IMR-90 (cell line): ENCODE measurements around the gene UBA3. TPM values are rescaled to one million over a fixed set of nuclear protein-coding genes. Genes with fewer than 3 reads are reported as not detected.

Experiments
- ATAC-seq: fragments of 200-7000 bp; cut with Tn5 transposase; 2 replicates; pipeline ENCODE4 v1.9.1; 2020; ENCODE audit warnings: low read depth, mild to moderate bottlenecking, moderate library complexity
- BruUV-seq: library from RNA; stranded (reverse); fragments of 400-500 nt; replicated peaks from 2 replicates; lab custom pipeline; 2021; lab: Mats Ljungman, UMichigan
- CTCF ChIA-PET: fragments of 300-600 bp; formaldehyde crosslinking; extraction: SDS; loops from one replicate; lab custom pipeline; 2021; ENCODE audit warnings: antibody characterized with exemption; lab: Yijun Ruan, JAX
- POLR2A ChIA-PET: fragments of 300-600 bp; sonication (Branson Sonifier 250); formaldehyde crosslinking; loops from one replicate; lab custom pipeline; 2022; ENCODE audit warnings: antibody characterized with exemption; ENCODE audit not compliant: unreplicated experiment; lab: Charles Lee
- DNase-seq: peaks from one replicate; pipeline ENCODE4 v3.0.0; 2013
- H2AFZ ChIP-seq: replicated peaks from 2 replicates; pipeline ENCODE3; 2013; ENCODE audit warnings: low read length, mild to moderate bottlenecking; ENCODE audit not compliant: poor library complexity
- H2AK5ac ChIP-seq: 2 replicates; pipeline ENCODE4 v1.6.1; 2013; ENCODE audit warnings: low read depth, low read length, inconsistent platforms
- H2AK9ac ChIP-seq: replicated peaks from 2 replicates; pipeline ENCODE3; 2013; ENCODE audit warnings: mild to moderate bottlenecking, low read depth, low read length, moderate library complexity; ENCODE audit not compliant: poor library complexity
- H2BK120ac ChIP-seq: 2 replicates; pipeline ENCODE4 v1.6.1; 2013; ENCODE audit warnings: low read depth, low read length, inconsistent platforms
- H2BK15ac ChIP-seq: 3 replicates; pipeline ENCODE4 v1.6.1; 2013; ENCODE audit warnings: low read depth, low read length, inconsistent platforms
- H2BK20ac ChIP-seq: 2 replicates; pipeline ENCODE4 v1.6.1; 2013; ENCODE audit warnings: low read depth, mild to moderate bottlenecking, inconsistent platforms, low read length, moderate library complexity
- H2BK5ac ChIP-seq: 2 replicates; pipeline ENCODE4 v1.6.1; 2013; ENCODE audit warnings: mild to moderate bottlenecking, low read depth, low read length, inconsistent platforms; ENCODE audit not compliant: poor library complexity, severe bottlenecking
- H3K14ac ChIP-seq: replicated peaks from 2 replicates; pipeline ENCODE4 v1.6.1; 2013; ENCODE audit warnings: low read depth, low read length, inconsistent platforms
- H3K18ac ChIP-seq: 2 replicates; pipeline ENCODE4 v1.6.1; 2013; ENCODE audit warnings: low read depth, low read length, control low read depth
- H3K23ac ChIP-seq: 2 replicates; pipeline ENCODE4 v1.6.1; 2013; ENCODE audit warnings: low read depth, low read length, inconsistent platforms
- H3K27ac ChIP-seq: 2 replicates; pipeline ENCODE4 v1.5.1; 2013; ENCODE audit warnings: mild to moderate bottlenecking, control low read depth, low read length; ENCODE audit not compliant: insufficient read depth
- H3K27me3 ChIP-seq: 2 replicates; pipeline ENCODE4 v1.6.1; 2013; ENCODE audit warnings: low read length; ENCODE audit not compliant: control insufficient read depth, insufficient read depth
- H3K36me3 ChIP-seq: 2 replicates; pipeline ENCODE4 v1.6.1; 2013; ENCODE audit warnings: low read length, mixed read lengths; ENCODE audit not compliant: control insufficient read depth, insufficient read depth
- H3K4ac ChIP-seq: 2 replicates; pipeline ENCODE4 v1.6.1; 2013; ENCODE audit warnings: low read depth, low read length, inconsistent platforms
- H3K4me1 ChIP-seq: 2 replicates; pipeline ENCODE4 v1.6.1; 2013; ENCODE audit warnings: low read length, mixed read lengths; ENCODE audit not compliant: control insufficient read depth, insufficient read depth
- H3K4me2 ChIP-seq: 2 replicates; pipeline ENCODE4 v1.6.1; 2013; ENCODE audit warnings: low read depth, mild to moderate bottlenecking, control low read depth, low read length, moderate library complexity
- H3K4me3 ChIP-seq: 2 replicates; pipeline ENCODE4 v1.5.1; 2013; ENCODE audit warnings: low read depth, mild to moderate bottlenecking, control low read depth, low read length, moderate library complexity; ENCODE audit not compliant: insufficient read depth
- H3K56ac ChIP-seq: 2 replicates; pipeline ENCODE4 v1.6.1; 2013; ENCODE audit warnings: low read length, inconsistent platforms; ENCODE audit not compliant: insufficient read depth; ENCODE audit errors: extremely low read depth
- H3K79me1 ChIP-seq, 2 experiments: 2 replicates each; pipeline ENCODE4 v1.6.1; 2013; ENCODE audit warnings: low read length in 2 of 2, inconsistent platforms in 1 of 2, low read depth in 1 of 2
- H3K9ac ChIP-seq: 2 replicates; pipeline ENCODE4 v1.6.1; 2013; ENCODE audit warnings: low read depth, low read length, control low read depth
- H3K9me1 ChIP-seq: 2 replicates; pipeline ENCODE4 v1.6.1; 2013; ENCODE audit warnings: low read length, inconsistent platforms; ENCODE audit not compliant: insufficient read depth
- H3K9me3 ChIP-seq: 2 replicates; pipeline ENCODE4 v1.6.1; 2013; ENCODE audit warnings: low read length; ENCODE audit not compliant: control insufficient read depth, insufficient read depth
- H4K20me1 ChIP-seq: 2 replicates; pipeline ENCODE4 v1.6.1; 2013; ENCODE audit warnings: low read length, inconsistent platforms; ENCODE audit not compliant: insufficient read depth
- H4K5ac ChIP-seq: 2 replicates; pipeline ENCODE4 v1.6.1; 2013; ENCODE audit warnings: mild to moderate bottlenecking, low read depth, low read length, control low read depth
- H4K8ac ChIP-seq, 2 experiments: 2 replicates each; pipeline ENCODE4 v1.6.1; 2013; ENCODE audit warnings: low read depth in 2 of 2, low read length in 2 of 2, control low read depth in 1 of 2, inconsistent platforms in 1 of 2
- H4K91ac ChIP-seq: 2 replicates; pipeline ENCODE4 v1.6.1; 2013; ENCODE audit warnings: low read depth, low read length, inconsistent platforms; ENCODE audit not compliant: insufficient read depth
- CEBPB ChIP-seq: IDR thresholded peaks from 2 replicates; pipeline ENCODE4 v1.6.1; 2012; ENCODE audit warnings: low read depth, low read length, improper control_type of control experiment
- CHD1 ChIP-seq: IDR thresholded peaks from 2 replicates; pipeline ENCODE4 v1.6.1; 2012; ENCODE audit warnings: low read depth, low read length, improper control_type of control experiment
- FOS ChIP-seq: fragments of 150-350 bp; IDR thresholded peaks from 2 replicates; pipeline ENCODE4 v1.6.1; 2016; ENCODE audit warnings: low read depth, low read length
- MAFK ChIP-seq: IDR thresholded peaks from 2 replicates; pipeline ENCODE4 v1.6.1; 2012; ENCODE audit warnings: low read depth, low read length, improper control_type of control experiment
- MAZ ChIP-seq: IDR thresholded peaks from 2 replicates; pipeline ENCODE4 v1.6.1; 2012; ENCODE audit warnings: low read depth, mild to moderate bottlenecking, low read length, improper control_type of control experiment, moderate library complexity, borderline replicate concordance
- MXI1 ChIP-seq: IDR thresholded peaks from 2 replicates; pipeline ENCODE4 v1.6.1; 2012; ENCODE audit warnings: low read depth, mild to moderate bottlenecking, low read length, moderate library complexity, borderline replicate concordance
- NFE2L2 ChIP-seq: fragments of 150-350 bp; IDR thresholded peaks from 2 replicates; pipeline ENCODE4 v1.6.1; 2016; ENCODE audit warnings: low read depth, mild to moderate bottlenecking, low read length
- POLR2A ChIP-seq: IDR thresholded peaks from 2 replicates; pipeline ENCODE4 v1.6.1; 2012; ENCODE audit warnings: mild to moderate bottlenecking, low read depth, low read length
- RAD21 ChIP-seq: IDR thresholded peaks from 2 replicates; pipeline ENCODE4 v1.6.1; 2012; ENCODE audit warnings: low read length, improper control_type of control experiment
- RCOR1 ChIP-seq: IDR thresholded peaks from 2 replicates; pipeline ENCODE4 v1.6.1; 2012; ENCODE audit warnings: mild to moderate bottlenecking, low read length, improper control_type of control experiment; ENCODE audit not compliant: insufficient replicate concordance
- RFX5 ChIP-seq: IDR thresholded peaks from 2 replicates; pipeline ENCODE4 v1.8.0; 2012; ENCODE audit warnings: low read depth, mild to moderate bottlenecking, low read length, moderate library complexity
- SMC3 ChIP-seq: fragments of 150-350 bp; IDR thresholded peaks from 2 replicates; pipeline ENCODE4 v1.6.1; 2016; ENCODE audit warnings: low read depth, mild to moderate bottlenecking, antibody characterized with exemption, low read length, moderate library complexity
- WGBS, 2 experiments: methylation state at CpG; one replicate each; pipeline versions ENCODE4 v1.1.5 to v1.1.7; 2013; ENCODE audit warnings: missing lambda C conversion rate in 2 of 2; ENCODE audit not compliant: insufficient read length in 1 of 2; ENCODE audit errors: extremely low coverage in 2 of 2; 5-methylcytosine and 5-hydroxymethylcytosine counted together
- dilution Hi-C: fragments of 300-500 bp; cut with HindIII; formaldehyde crosslinking; loops from one replicate; pipeline ENCODE4 v1.14.3; 2018; ENCODE audit warnings: low sequenced_read_pairs; ENCODE audit not compliant: unreplicated experiment
- in situ Hi-C: fragments of 300-500 bp; cut with MboI; formaldehyde crosslinking; loops from 3 replicates; pipeline ENCODE4 v1.14.3; 2019; ENCODE audit warnings: low sequenced_read_pairs, inconsistent platforms, mixed read lengths
- intact Hi-C: fragments of 100-400 bp; cut with micrococcal nuclease; formaldehyde crosslinking; loops from 2 replicates; pipeline ENCODE4 v1.10.0; 2022
- polyA plus RNA-seq, 3 experiments: library from polyadenylated mRNA; depleted of rRNA; stranded (reverse); fragments of >200 nt; gene quantifications; 2 replicates each; pipeline ENCODE4 v1.2.3, GENCODE V29; 2012; ENCODE audit warnings: low replicate concordance in 1 of 3
- total RNA-seq: library from RNA; depleted of rRNA; stranded (reverse); fragments of >200 nt; gene quantifications from 2 replicates; pipeline ENCODE4 v1.2.3, GENCODE V29; 2012
- TF ChIP-seq, protein P1 (sequence below): conservative IDR thresholded peaks from 2 replicates; pipeline ENCODE4 v1.5.1; 2012; ENCODE audit warnings: mild to moderate bottlenecking, low read depth, low read length, improper control_type of control experiment
- TF ChIP-seq, protein P2 (sequence below): fragments of 150-350 bp; IDR thresholded peaks from 2 replicates; pipeline ENCODE4 v1.6.1; 2017; ENCODE audit warnings: mild to moderate bottlenecking, antibody characterized with exemption, low read length, low read depth
- TF ChIP-seq, protein P3 (sequence below): fragments of 150-350 bp; IDR thresholded peaks from 2 replicates; pipeline ENCODE4 v1.6.1; 2016; ENCODE audit warnings: low read depth, mild to moderate bottlenecking, low read length, moderate library complexity, borderline replicate concordance

Gene UBA3
- total and polyA plus RNA-seq, 2 of the 4 experiments (the other 2 are of a cell fraction): 51.8 to 64.3 TPM

DNA sequence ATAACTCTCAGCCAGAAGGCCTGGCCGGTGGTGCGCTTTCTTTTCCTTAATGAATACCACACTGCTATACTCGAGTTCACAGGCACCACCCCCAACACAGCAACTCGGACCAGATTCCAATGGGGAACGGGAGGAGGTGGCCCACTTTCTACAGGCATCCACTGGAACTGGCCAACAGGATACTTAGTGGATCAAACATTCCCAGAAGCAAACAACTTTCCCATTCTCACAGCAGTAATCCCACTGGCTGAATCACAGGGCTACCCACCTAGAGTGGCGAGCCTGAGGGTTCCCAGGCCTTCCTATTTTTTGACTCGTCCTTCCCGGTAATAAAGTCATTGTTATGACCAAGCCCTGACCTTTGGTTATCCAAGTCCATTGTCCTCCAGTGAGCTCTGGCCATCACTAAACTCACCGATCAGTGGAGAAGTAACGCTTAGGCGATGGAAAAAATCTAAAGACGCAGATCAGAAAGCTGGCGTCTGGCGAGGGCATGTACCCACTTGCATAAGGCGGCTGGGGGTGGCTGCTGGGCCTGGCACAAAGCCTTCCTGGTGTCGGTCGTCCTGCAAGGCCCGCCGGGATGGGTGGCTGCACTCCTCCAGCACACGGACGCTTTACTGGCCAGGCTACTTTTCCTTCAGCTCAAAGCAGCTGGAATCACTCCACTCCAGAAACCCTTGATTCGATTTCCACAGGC, 67.9 kb downstream of the UBA3 start:
- H3K4me2 ChIP-seq: peak overlapping the region; percentile 72
- dilution Hi-C loops: no loop called here
- ChIA-PET CTCF (interaction anchor here (0.7 kb wide), 1 partner anchor 1314 kb away, joined by 3 read pairs; no protein-coding TSS in a partner anchor), POLR2A (no interaction called here)
- peak overlapping the region; percentile 73 for H2BK5ac ChIP-seq
- intact Hi-C loops: no loop called here
- peak overlapping the region; percentile 98 for H2AFZ ChIP-seq
- peak overlapping the region; percentile 69 for H3K18ac ChIP-seq
- peak overlapping the region; percentile 56; the same call in 1 of the 3 replicates for H2BK15ac ChIP-seq
- peak overlapping the region; percentile 66 for H3K9ac ChIP-seq
- peak overlapping the region; percentile 72 for H4K91ac ChIP-seq
- H3K56ac ChIP-seq: peak overlapping the region; percentile 81
- H2AK5ac ChIP-seq: peak overlapping the region; percentile 73
- peak overlapping the region; percentile 19 for H4K5ac ChIP-seq
- H3K23ac ChIP-seq: peak overlapping the region; percentile 84
- H3K4me1 ChIP-seq: peaks cover 10% of the 10 kb centered on the region
- BruUV-seq: TSS peak; percentile 35
- H4K20me1 ChIP-seq: no peaks in the 10 kb centered on the region
- peak overlapping the region; percentile 52 to 80 for H4K8ac ChIP-seq
- H3K27me3 ChIP-seq: no peaks in the 10 kb centered on the region
- H3K14ac ChIP-seq: peak overlapping the region; percentile 80
- peak overlapping the region; percentile 93 for H3K27ac ChIP-seq
- peak overlapping the region; percentile 73 for H3K4ac ChIP-seq
- H3K9me1 ChIP-seq: peaks cover 7% of the 10 kb centered on the region
- H2BK120ac ChIP-seq: peak overlapping the region; percentile 30
- peak overlapping the region; percentile 66 for H3K4me3 ChIP-seq
- in situ Hi-C loops: no loop called here
- DNase-seq (peak; percentile 63), ATAC-seq (0 out of 2 replicates have a peak, but pooled peaks have one; percentile 2)
- H2BK20ac ChIP-seq: peak overlapping the region; percentile 49
- H3K79me1 ChIP-seq: peaks cover 9 to 50% of the 10 kb centered on the region in 2 experiments
- no peaks in the 10 kb centered on the region for H3K9me3 ChIP-seq
- H2AK9ac ChIP-seq: peak overlapping the region; percentile 83
- WGBS, 2 experiments: 24% methylated on average over 11 of the region's 22 CpGs; no CpG with 5 or more reads in 1 of the 2 experiments
- peaks cover 11% of the 10 kb centered on the region for H3K36me3 ChIP-seq
- TF ChIP-seq, protein P1, sequence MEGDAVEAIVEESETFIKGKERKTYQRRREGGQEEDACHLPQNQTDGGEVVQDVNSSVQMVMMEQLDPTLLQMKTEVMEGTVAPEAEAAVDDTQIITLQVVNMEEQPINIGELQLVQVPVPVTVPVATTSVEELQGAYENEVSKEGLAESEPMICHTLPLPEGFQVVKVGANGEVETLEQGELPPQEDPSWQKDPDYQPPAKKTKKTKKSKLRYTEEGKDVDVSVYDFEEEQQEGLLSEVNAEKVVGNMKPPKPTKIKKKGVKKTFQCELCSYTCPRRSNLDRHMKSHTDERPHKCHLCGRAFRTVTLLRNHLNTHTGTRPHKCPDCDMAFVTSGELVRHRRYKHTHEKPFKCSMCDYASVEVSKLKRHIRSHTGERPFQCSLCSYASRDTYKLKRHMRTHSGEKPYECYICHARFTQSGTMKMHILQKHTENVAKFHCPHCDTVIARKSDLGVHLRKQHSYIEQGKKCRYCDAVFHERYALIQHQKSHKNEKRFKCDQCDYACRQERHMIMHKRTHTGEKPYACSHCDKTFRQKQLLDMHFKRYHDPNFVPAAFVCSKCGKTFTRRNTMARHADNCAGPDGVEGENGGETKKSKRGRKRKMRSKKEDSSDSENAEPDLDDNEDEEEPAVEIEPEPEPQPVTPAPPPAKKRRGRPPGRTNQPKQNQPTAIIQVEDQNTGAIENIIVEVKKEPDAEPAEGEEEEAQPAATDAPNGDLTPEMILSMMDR: no peak
- TF ChIP-seq RAD21 (no peak), RFX5 (no peak), CEBPB (no peak), RCOR1 (no peak), FOS (no peak), MAFK (no peak), CHD1 (no peak), SMC3 (no peak), MXI1 (no peak), MAZ (no peak), NFE2L2 (no peak), POLR2A (no peak)
- TF ChIP-seq, protein P2, sequence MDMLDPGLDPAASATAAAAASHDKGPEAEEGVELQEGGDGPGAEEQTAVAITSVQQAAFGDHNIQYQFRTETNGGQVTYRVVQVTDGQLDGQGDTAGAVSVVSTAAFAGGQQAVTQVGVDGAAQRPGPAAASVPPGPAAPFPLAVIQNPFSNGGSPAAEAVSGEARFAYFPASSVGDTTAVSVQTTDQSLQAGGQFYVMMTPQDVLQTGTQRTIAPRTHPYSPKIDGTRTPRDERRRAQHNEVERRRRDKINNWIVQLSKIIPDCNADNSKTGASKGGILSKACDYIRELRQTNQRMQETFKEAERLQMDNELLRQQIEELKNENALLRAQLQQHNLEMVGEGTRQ: no peak
- TF ChIP-seq, protein P3, sequence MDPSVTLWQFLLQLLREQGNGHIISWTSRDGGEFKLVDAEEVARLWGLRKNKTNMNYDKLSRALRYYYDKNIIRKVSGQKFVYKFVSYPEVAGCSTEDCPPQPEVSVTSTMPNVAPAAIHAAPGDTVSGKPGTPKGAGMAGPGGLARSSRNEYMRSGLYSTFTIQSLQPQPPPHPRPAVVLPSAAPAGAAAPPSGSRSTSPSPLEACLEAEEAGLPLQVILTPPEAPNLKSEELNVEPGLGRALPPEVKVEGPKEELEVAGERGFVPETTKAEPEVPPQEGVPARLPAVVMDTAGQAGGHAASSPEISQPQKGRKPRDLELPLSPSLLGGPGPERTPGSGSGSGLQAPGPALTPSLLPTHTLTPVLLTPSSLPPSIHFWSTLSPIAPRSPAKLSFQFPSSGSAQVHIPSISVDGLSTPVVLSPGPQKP: no peak
